Smooth muscle cell (in vitro differentiated cells): ENCODE results near the gene MED12L. TPM values are rescaled to one million over a fixed set of nuclear protein-coding genes. Genes with fewer than 3 reads are reported as not detected.

Experiments used
- DNase-seq: peaks from one replicate; lab custom pipeline; 2025; ENCODE audit not compliant: unreplicated experiment; lab: John Stamatoyannopoulos, UW
- H2AFZ ChIP-seq: fragments of 200-600 bp; sonication (generic); 2 replicates; pipeline ENCODE4 v1.6.0; 2016; ENCODE audit warnings: antibody characterized with exemption, low read depth, mild to moderate bottlenecking
- H3F3A ChIP-seq: fragments of 200-600 bp; sonication (generic); 2 replicates; pipeline ENCODE4 v1.6.0; 2017; ENCODE audit warnings: antibody characterized with exemption, low read depth
- H3K27ac ChIP-seq: fragments of 200-600 bp; sonication (generic); 2 replicates; pipeline ENCODE4 v1.5.1; 2016; ENCODE audit warnings: low read depth, mild to moderate bottlenecking
- H3K27me3 ChIP-seq: fragments of 200-600 bp; sonication (generic); 2 replicates; pipeline ENCODE4 v1.6.1; 2016; ENCODE audit warnings: low read depth, mild to moderate bottlenecking
- H3K36me3 ChIP-seq: fragments of 200-600 bp; sonication (generic); 2 replicates; pipeline ENCODE4 v1.5.1; 2016; ENCODE audit warnings: low read depth
- H3K4me1 ChIP-seq: fragments of 200-600 bp; sonication (generic); 2 replicates; pipeline ENCODE4 v1.5.1; 2016; ENCODE audit warnings: low read depth
- H3K4me2 ChIP-seq: fragments of 200-600 bp; sonication (generic); 2 replicates; pipeline ENCODE4 v1.6.0; 2016; ENCODE audit warnings: mild to moderate bottlenecking
- H3K4me3 ChIP-seq: fragments of 200-600 bp; sonication (generic); 2 replicates; pipeline ENCODE4 v1.5.1; 2016; ENCODE audit warnings: mild to moderate bottlenecking
- H3K79me2 ChIP-seq: fragments of 200-600 bp; sonication (generic); 2 replicates; pipeline ENCODE4 v1.6.0; 2016; ENCODE audit warnings: low read depth, mild to moderate bottlenecking
- H3K9ac ChIP-seq: fragments of 200-600 bp; sonication (generic); 2 replicates; pipeline ENCODE4 v1.6.0; 2016; ENCODE audit warnings: low read depth
- H3K9me3 ChIP-seq: fragments of 200-600 bp; sonication (generic); replicated peaks from 2 replicates; pipeline ENCODE4 v1.5.1; 2016; ENCODE audit warnings: low read depth
- H4K20me1 ChIP-seq: fragments of 200-600 bp; sonication (generic); 2 replicates; pipeline ENCODE4 v1.6.0; 2016; ENCODE audit warnings: low read depth
- CTCF ChIP-seq: fragments of 200-600 bp; sonication (generic); IDR thresholded peaks from 2 replicates; pipeline ENCODE4 v1.5.1; 2017; ENCODE audit warnings: borderline replicate concordance, mild to moderate bottlenecking, antibody characterized with exemption; ENCODE audit not compliant: insufficient read depth, poor library complexity, severe bottlenecking
- WGBS: methylation state at CpG from one replicate; pipeline ENCODE4 v1.1.7; 2016; ENCODE audit warnings: low lambda C conversion rate; 5-methylcytosine and 5-hydroxymethylcytosine counted together
- polyA plus RNA-seq: library from polyadenylated mRNA; unstranded; fragments of >200 nt; fragmentation: Nextera tagmentation; extraction: Ambion mirVana; gene quantifications from 2 replicates; pipeline ENCODE4 v1.2.1, GENCODE V29; 2016
- total RNA-seq: library from RNA; depleted of rRNA; stranded (reverse); fragments of >200 nt; gene quantifications from 2 replicates; pipeline ENCODE4 v1.2.3, GENCODE V29; 2014

The MED12L gene
- total and polyA plus RNA-seq, 2 experiments from 2014 or later = 0.26 to 1.5 TPM

- no peak for TF ChIP-seq CTCF
- peaks cover 18% of the 10 kb centered on the region for H3K27me3 ChIP-seq
- WGBS = 89% methylated on average over 6 of the region's 6 CpGs
Measured at GRCh38 chr3:151462278-151462780, 376.9 kb downstream of the MED12L start.

GRCh38 chr3:151462991-151463390 is 377.5 kb downstream of the MED12L start:
- Histone ChIP-seq H3F3A (no peaks in the 10 kb centered on the region), H3K9ac (no peak overlapping the region), H3K36me3 (no peaks in the 10 kb centered on the region), H3K27ac (no peak overlapping the region), H3K4me3 (no peak overlapping the region), H3K4me1 (no peaks in the 10 kb centered on the region), H3K79me2 (no peaks in the 10 kb centered on the region), H3K9me3 (no peaks in the 10 kb centered on the region), H3K27me3 (peaks cover 18% of the 10 kb centered on the region), H3K4me2 (no peak overlapping the region), H4K20me1 (no peaks in the 10 kb centered on the region), H2AFZ (no peak overlapping the region)
- 91% methylated on average over 1 of the region's 1 CpG for WGBS
- no peak for TF ChIP-seq CTCF
- DNase-seq = no peak

More at GRCh38 chr3:151462278-151462780, 376.9 kb downstream of the MED12L start:
- Histone ChIP-seq H2AFZ (no peak overlapping the region), H3K9me3 (no peaks in the 10 kb centered on the region), H4K20me1 (no peaks in the 10 kb centered on the region), H3K79me2 (no peaks in the 10 kb centered on the region), H3K4me3 (no peak overlapping the region), H3K27ac (no peak overlapping the region), H3K9ac (no peak overlapping the region), H3K4me2 (no peak overlapping the region), H3K36me3 (no peaks in the 10 kb centered on the region), H3F3A (no peaks in the 10 kb centered on the region), H3K4me1 (no peaks in the 10 kb centered on the region)
- no peak for DNase-seq

- peaks cover 2% of the 10 kb centered on the region for H3K27me3 ChIP-seq
- no peaks in the 10 kb centered on the region for H3K79me2 ChIP-seq
- H3K36me3 ChIP-seq = no peaks in the 10 kb centered on the region
- H3K4me1 ChIP-seq = no peaks in the 10 kb centered on the region
- H2AFZ ChIP-seq = no peak overlapping the region
- H4K20me1 ChIP-seq = no peaks in the 10 kb centered on the region
- H3K9me3 ChIP-seq = no peaks in the 10 kb centered on the region
- no peak overlapping the region for H3K9ac ChIP-seq
- H3K4me3 ChIP-seq = no peak overlapping the region
- H3F3A ChIP-seq = no peaks in the 10 kb centered on the region
- DNase-seq = no peak
- H3K27ac ChIP-seq = no peak overlapping the region
- 100% methylated on average over 1 of the region's 1 CpG for WGBS
- H3K4me2 ChIP-seq = no peak overlapping the region
- no peak for TF ChIP-seq CTCF
Measured at GRCh38 chr3:151467069-151467468, 381.6 kb downstream of the MED12L start.

GRCh38 chr3:151468284-151468917 is 382.9 kb downstream of the MED12L start:
- Histone ChIP-seq H3K4me1 (no peaks in the 10 kb centered on the region), H4K20me1 (no peaks in the 10 kb centered on the region), H3K79me2 (no peaks in the 10 kb centered on the region), H3K9ac (no peak overlapping the region), H3K4me3 (no peak overlapping the region), H3K9me3 (no peaks in the 10 kb centered on the region), H3K27ac (no peak overlapping the region), H3K4me2 (no peak overlapping the region), H2AFZ (no peak overlapping the region), H3F3A (no peaks in the 10 kb centered on the region), H3K27me3 (no peaks in the 10 kb centered on the region), H3K36me3 (no peaks in the 10 kb centered on the region)
- TF ChIP-seq CTCF = peak; percentile 87
- WGBS = 44% methylated on average over 9 of the region's 9 CpGs
- DNase-seq = no peak
